Measurements from ENCODE around the gene PKP2. TPM values are rescaled to one million over a fixed set of nuclear protein-coding genes. Genes with fewer than 3 reads are reported as not detected.

The PKP2 gene
- total and polyA plus RNA-seq, 2 donors (not counting 3 experiments of a cell fraction or from before 2014, with no cell fraction given) = 1.4 to 6.5 TPM

- dilution Hi-C loops (cut with MboI; ENCODE audit: extremely low pct_ligation_motif_present, low sequenced_read_pairs) = no loop called here
- Histone ChIP-seq H3K4me2 (ENCODE audit: insufficient read depth, low read length) (no peak overlapping the region), H3K9me3 (replicated peaks; ENCODE audit: control insufficient read depth, insufficient read depth, low read length) (no peaks in the 10 kb centered on the region), H3K4me1 (ENCODE audit: control insufficient read depth, extremely low read depth, insufficient read depth, low read length) (no peaks in the 10 kb centered on the region), H4K20me1 (replicated peaks; ENCODE audit: control insufficient read depth, extremely low read depth, insufficient read depth, low read length) (no peaks in the 10 kb centered on the region), H3K27ac (ENCODE audit: insufficient read depth, low read depth, low read length) (no peak overlapping the region), H3K9me1 (replicated peaks; ENCODE audit: control insufficient read depth, extremely low read depth, insufficient read depth, low read length) (no peaks in the 10 kb centered on the region), H3K4me3 (replicated peaks in 1 of 3; ENCODE audit: insufficient read depth in 1 of 3, low read depth in 1 of 3, low read length in 3 of 3) (no peak overlapping the region), H3K27me3 (ENCODE audit: control insufficient read depth in 2 of 2, insufficient read depth in 2 of 2, low read length in 2 of 2) (peaks cover 10 to 11% of the 10 kb centered on the region in 2 experiments), H3K36me3 (ENCODE audit: control insufficient read depth in 2 of 2, extremely low read depth in 1 of 2, insufficient read depth in 2 of 2, low read length in 2 of 2) (no peaks in the 10 kb centered on the region), H3K79me2 (ENCODE audit: control insufficient read depth, insufficient read depth, low read length) (no peaks in the 10 kb centered on the region), H3K9ac (replicated peaks; ENCODE audit: extremely low read depth, insufficient read depth, low read length) (no peak overlapping the region), H2AFZ (ENCODE audit: low read depth, low read length) (no peak overlapping the region)
- intact Hi-C loops (cut with micrococcal nuclease) = no loop called here
- DNase-seq (ENCODE audit: low read depth, low spot score) = no peak
- TF ChIP-seq GATA2 (IDR thresholded peaks at IDR 0.05; ENCODE audit: insufficient read depth, insufficient read length, low read depth, low read length) (no peak), POLR2AphosphoS5 (IDR thresholded peaks at IDR 0.05; ENCODE audit: insufficient read depth, low read depth, low read length) (no peak), MAX (IDR thresholded peaks at IDR 0.05; ENCODE audit: insufficient read depth, insufficient read length) (no peak), JUN (IDR thresholded peaks at IDR 0.05; ENCODE audit: borderline replicate concordance, insufficient read depth, insufficient read length, low read depth) (no peak), FOS (IDR thresholded peaks at IDR 0.05; ENCODE audit: borderline replicate concordance, insufficient read depth, low read length) (no peak), POLR2A (IDR thresholded peaks at IDR 0.05; ENCODE audit: low read depth, low read length) (no peak), CTCF (IDR thresholded peaks at IDR 0.05; ENCODE audit: extremely low read depth in 1 of 2, insufficient read depth in 1 of 2, low read depth in 1 of 2, low read length in 2 of 2) (no peak), EZH2 (IDR thresholded peaks at IDR 0.05; ENCODE audit: borderline replicate concordance, low read depth, low read length, severe bottlenecking) (no peak), MYC (IDR thresholded peaks at IDR 0.05; ENCODE audit: low read depth, low read length) (no peak)
- POLR2A ChIA-PET = no interaction called here
- CTCF ChIA-PET = interaction anchor here (1.0 to 1.7 kb wide), 3 partner anchors 13 to 174 kb away, joined by 3 to 4 read pairs (median 4); no protein-coding TSS in a partner anchor
- no TSS peak for BruUV-seq (replicated peaks)
- FAIRE-seq = no peak
These were observed 122.9 kb downstream of the PKP2 start for GRCh38 chr12:32773691-32774090.
